Measurements from ENCODE around the gene EIF4H.

GRCh38 chr7:74216361-74216761, 42.2 kb downstream of the EIF4H start:
- TF ChIP-seq, protein P1, sequence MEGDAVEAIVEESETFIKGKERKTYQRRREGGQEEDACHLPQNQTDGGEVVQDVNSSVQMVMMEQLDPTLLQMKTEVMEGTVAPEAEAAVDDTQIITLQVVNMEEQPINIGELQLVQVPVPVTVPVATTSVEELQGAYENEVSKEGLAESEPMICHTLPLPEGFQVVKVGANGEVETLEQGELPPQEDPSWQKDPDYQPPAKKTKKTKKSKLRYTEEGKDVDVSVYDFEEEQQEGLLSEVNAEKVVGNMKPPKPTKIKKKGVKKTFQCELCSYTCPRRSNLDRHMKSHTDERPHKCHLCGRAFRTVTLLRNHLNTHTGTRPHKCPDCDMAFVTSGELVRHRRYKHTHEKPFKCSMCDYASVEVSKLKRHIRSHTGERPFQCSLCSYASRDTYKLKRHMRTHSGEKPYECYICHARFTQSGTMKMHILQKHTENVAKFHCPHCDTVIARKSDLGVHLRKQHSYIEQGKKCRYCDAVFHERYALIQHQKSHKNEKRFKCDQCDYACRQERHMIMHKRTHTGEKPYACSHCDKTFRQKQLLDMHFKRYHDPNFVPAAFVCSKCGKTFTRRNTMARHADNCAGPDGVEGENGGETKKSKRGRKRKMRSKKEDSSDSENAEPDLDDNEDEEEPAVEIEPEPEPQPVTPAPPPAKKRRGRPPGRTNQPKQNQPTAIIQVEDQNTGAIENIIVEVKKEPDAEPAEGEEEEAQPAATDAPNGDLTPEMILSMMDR (IDR thresholded peaks at IDR 0.05): no peak
- no peak for TF ChIP-seq EZH2phosphoT487 (IDR thresholded peaks at IDR 0.05)
- TF ChIP-seq EZH2 (IDR thresholded peaks at IDR 0.05): no peak
